SK-N-SH (cell line): Measurements from ENCODE around the gene SAP30. TPM values are rescaled to one million over a fixed set of nuclear protein-coding genes. Genes with fewer than 3 reads are reported as not detected.

ENCODE experiments used
- CTCF ChIA-PET: fragments of 300-600, 350-600 bp; formaldehyde crosslinking; extraction: SDS; loops from one replicate; lab custom pipeline; 2021; lab: Yijun Ruan, JAX
- POLR2A ChIA-PET: fragments of 350-600 bp; sonication (Branson Sonifier 250); formaldehyde crosslinking; extraction: SDS; loops from one replicate; lab custom pipeline; 2020; ENCODE audit warnings: antibody characterized with exemption, inconsistent platforms; lab: Yijun Ruan, JAX
- DNase-seq: peaks from one replicate; pipeline ENCODE4 v3.0.0; 2012
- H2AFZ ChIP-seq: fragments of 200-600 bp; sonication (generic); 2 replicates; pipeline ENCODE4 v1.8.1; 2016; ENCODE audit warnings: antibody characterized with exemption, mild to moderate bottlenecking, low read depth
- H3F3A ChIP-seq: fragments of 200-600 bp; sonication (generic); replicated peaks from 2 replicates; pipeline ENCODE3; 2016; ENCODE audit warnings: antibody characterized with exemption, mild to moderate bottlenecking; ENCODE audit not compliant: insufficient read depth
- H3K27ac ChIP-seq, 2 experiments: fragments of 200-500 bp in 1 of 2; fragments of 200-600 bp in 1 of 2; sonication (Bioruptor generic) in 1 of 2; sonication (generic), shearing (Covaris generic) in 1 of 2; 2 replicates each; pipeline versions ENCODE4 v1.5.1 to v1.6.1; 2014 to 2016; ENCODE audit warnings: low read depth in 2 of 2, inconsistent platforms in 1 of 2, low read length in 1 of 2, mild to moderate bottlenecking in 1 of 2, mixed read lengths in 1 of 2
- H3K27me3 ChIP-seq: fragments of 200-600 bp; sonication (generic), shearing (Covaris generic); 2 replicates; pipeline ENCODE4 v1.6.1; 2016; ENCODE audit warnings: mixed run types; ENCODE audit not compliant: insufficient read depth
- H3K36me3 ChIP-seq, 2 experiments: fragments of 200-500 bp in 1 of 2; fragments of 200-600 bp in 1 of 2; sonication (Bioruptor generic) in 1 of 2; sonication (generic) in 1 of 2; replicated peaks in 1 of 2; 2 replicates each; pipeline versions ENCODE3 to v1.5.1; 2014 to 2016; ENCODE audit warnings: low read length in 1 of 2, mild to moderate bottlenecking in 1 of 2; ENCODE audit not compliant: insufficient read depth in 2 of 2, control insufficient read depth in 1 of 2
- H3K4me1 ChIP-seq, 2 experiments: fragments of 200-500 bp in 1 of 2; fragments of 200-600 bp in 1 of 2; sonication (Bioruptor generic) in 1 of 2; sonication (generic), shearing (Covaris generic) in 1 of 2; 2 replicates each; pipeline versions ENCODE4 v1.5.1 to v1.6.1; 2014 to 2016; ENCODE audit warnings: low read depth in 1 of 2, low read length in 1 of 2, mixed run types in 1 of 2; ENCODE audit not compliant: insufficient read depth in 2 of 2, control insufficient read depth in 1 of 2
- H3K4me2 ChIP-seq: fragments of 200-600 bp; sonication (generic), shearing (Covaris generic); 2 replicates; pipeline ENCODE4 v1.6.1; 2017; ENCODE audit warnings: mixed run types
- H3K4me3 ChIP-seq, 2 experiments: fragments of 200-500 bp in 1 of 2; fragments of 200-600 bp in 1 of 2; sonication (Bioruptor generic) in 1 of 2; sonication (generic), shearing (Covaris generic) in 1 of 2; 2 replicates each; pipeline versions ENCODE4 v1.5.1 to v1.8.1; 2014 to 2016; ENCODE audit warnings: low read depth in 2 of 2, inconsistent platforms in 1 of 2, low read length in 1 of 2, mild to moderate bottlenecking in 1 of 2, mixed read lengths in 1 of 2, moderate library complexity in 1 of 2
- H3K79me2 ChIP-seq: fragments of 200-600 bp; sonication (generic); 2 replicates; pipeline ENCODE4 v1.8.1; 2017; ENCODE audit warnings: mild to moderate bottlenecking; ENCODE audit not compliant: insufficient read depth
- H3K9ac ChIP-seq: fragments of 200-600 bp; sonication (generic); 2 replicates; pipeline ENCODE4 v1.6.1; 2017; ENCODE audit warnings: mixed run types
- H3K9me2 ChIP-seq: fragments of 200-600 bp; sonication (generic); 2 replicates; pipeline ENCODE4 v1.6.1; 2017; ENCODE audit warnings: mixed run types
- H3K9me3 ChIP-seq: fragments of 200-600 bp; sonication (generic); 2 replicates; pipeline ENCODE4 v1.6.1; 2017; ENCODE audit warnings: mixed run types, mild to moderate bottlenecking, moderate library complexity
- H4K20me1 ChIP-seq: fragments of 200-600 bp; sonication (generic); 2 replicates; pipeline ENCODE4 v1.6.1; 2017; ENCODE audit warnings: mild to moderate bottlenecking, mixed run types; ENCODE audit not compliant: insufficient read depth
- CHD2 ChIP-seq: fragments of 150-350 bp; IDR thresholded peaks from 2 replicates; pipeline ENCODE4 v1.6.1; 2018; ENCODE audit warnings: low read length; ENCODE audit not compliant: partially characterized antibody
- ELF1 ChIP-seq: IDR thresholded peaks from 2 replicates; pipeline ENCODE4 v1.4.0; 2012
- EP300 ChIP-seq, 2 experiments: IDR thresholded peaks; 2 replicates each; pipeline versions ENCODE4 v1.4.0 to v1.6.1; 2012; ENCODE audit warnings: borderline replicate concordance in 1 of 2, low read depth in 1 of 2, low read length in 1 of 2
- EZH2phosphoT487 ChIP-seq: fragments of 200-600 bp; sonication (generic); IDR thresholded peaks from 2 replicates; pipeline ENCODE4 v1.6.1; 2017; ENCODE audit warnings: low read depth, mixed run types, mild to moderate bottlenecking, antibody characterized with exemption, moderate library complexity, borderline replicate concordance
- FOXJ3 ChIP-seq: sonication (generic); formaldehyde crosslinking; IDR thresholded peaks from 2 replicates; pipeline ENCODE4 v1.5.1; 2020; ENCODE audit warnings: mild to moderate bottlenecking, missing genetic modification reagents
- FOXM1 ChIP-seq: IDR thresholded peaks from 2 replicates; pipeline ENCODE4 v1.4.0; 2012; ENCODE audit warnings: low read depth, mild to moderate bottlenecking
- MEF2A ChIP-seq: IDR thresholded peaks from 2 replicates; pipeline ENCODE4 v1.4.0; 2012; ENCODE audit warnings: low read depth, borderline replicate concordance
- MXI1 ChIP-seq: IDR thresholded peaks from 2 replicates; pipeline ENCODE4 v1.6.1; 2012; ENCODE audit warnings: mild to moderate bottlenecking, low read depth, low read length, improper control_type of control experiment
- NFIC ChIP-seq: IDR thresholded peaks from 2 replicates; pipeline ENCODE4 v1.4.0; 2012; ENCODE audit warnings: borderline replicate concordance
- POLR2AphosphoS5 ChIP-seq: IDR thresholded peaks from 2 replicates; pipeline ENCODE4 v1.6.1; 2012; ENCODE audit warnings: low read depth, low read length
- RCOR1 ChIP-seq: fragments of 150-350 bp; IDR thresholded peaks from 2 replicates; pipeline ENCODE4 v1.6.1; 2017; ENCODE audit warnings: antibody characterized with exemption, low read length
- RFX5 ChIP-seq: IDR thresholded peaks from 2 replicates; pipeline ENCODE4 v1.6.1; 2012; ENCODE audit warnings: mild to moderate bottlenecking, improper control_type of control experiment, low read length
- RXRA ChIP-seq: IDR thresholded peaks from 2 replicates; pipeline ENCODE4 v1.4.0; 2012; ENCODE audit warnings: low read depth, mild to moderate bottlenecking, borderline replicate concordance
- SIN3A ChIP-seq: IDR thresholded peaks from 2 replicates; pipeline ENCODE4 v1.6.1; 2012; ENCODE audit warnings: low read depth, mild to moderate bottlenecking, low read length, moderate library complexity, borderline replicate concordance
- TAF1 ChIP-seq: IDR thresholded peaks from 2 replicates; pipeline ENCODE4 v1.6.1; 2012; ENCODE audit warnings: low read depth, mild to moderate bottlenecking, low read length, moderate library complexity, borderline replicate concordance
- TEAD4 ChIP-seq: IDR thresholded peaks from 2 replicates; pipeline ENCODE4 v1.4.0; 2012; ENCODE audit warnings: mild to moderate bottlenecking, borderline replicate concordance; ENCODE audit not compliant: insufficient read depth
- USF1 ChIP-seq: IDR thresholded peaks from 2 replicates; pipeline ENCODE4 v1.4.0; 2012; ENCODE audit warnings: low read depth, borderline replicate concordance
- USF2 ChIP-seq: fragments of 150-350 bp; IDR thresholded peaks from 2 replicates; pipeline ENCODE4 v1.6.1; 2017; ENCODE audit warnings: antibody characterized with exemption, low read length, low read depth, borderline replicate concordance
- YY1 ChIP-seq: IDR thresholded peaks from 2 replicates; pipeline ENCODE4 v1.4.0; 2012; ENCODE audit warnings: low read depth, mild to moderate bottlenecking
- ZBTB33 ChIP-seq: IDR thresholded peaks from 2 replicates; pipeline ENCODE4 v1.4.0; 2012; ENCODE audit warnings: low read depth, borderline replicate concordance
- WGBS: methylation state at CpG from one replicate; pipeline ENCODE4 v1.1.6; 2017; ENCODE audit warnings: low lambda C conversion rate; 5-methylcytosine and 5-hydroxymethylcytosine counted together
- polyA plus RNA-seq, 3 experiments: library from polyadenylated mRNA; depleted of rRNA; stranded (reverse); fragments of >200 nt; gene quantifications; 2 replicates each; pipeline ENCODE4 v1.2.3, GENCODE V29; 2012
- TF ChIP-seq, protein P1 (sequence below): IDR thresholded peaks from 2 replicates; pipeline ENCODE4 v1.4.0; 2012; ENCODE audit warnings: low read depth

Gene SAP30
- polyA plus RNA-seq, 1 of the 3 experiments (the other 2 are of a cell fraction) = 19.0 TPM

GRCh38 chr4:173334085-173334890 is 36.5 kb upstream of the SAP30 start, which contains the start of gene HMGB2 (continued):
- TF ChIP-seq ELF1 (no peak), USF1 (peak; percentile 67; the same call in 1 of the 2 replicates), MEF2A (no peak), FOXJ3 (CRISPR knock-in tag) (peak; percentile 38; the same call in 1 of the 2 replicates), NFIC (no peak), RCOR1 (peak; percentile 52), FOXM1 (peak; percentile 99), USF2 (no peak), POLR2AphosphoS5 (peak; percentile 99), MXI1 (peak; percentile 34), EP300 (IDR thresholded peaks at IDR 0.05; ENCODE audit: borderline replicate concordance in 1 of 2, low read depth in 1 of 2, low read length in 1 of 2) (no peak; a peak in 1 of 4 replicates), TAF1 (peak; percentile 97)
- TF ChIP-seq, protein P1, sequence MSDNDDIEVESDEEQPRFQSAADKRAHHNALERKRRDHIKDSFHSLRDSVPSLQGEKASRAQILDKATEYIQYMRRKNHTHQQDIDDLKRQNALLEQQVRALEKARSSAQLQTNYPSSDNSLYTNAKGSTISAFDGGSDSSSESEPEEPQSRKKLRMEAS = peak; percentile 36; the same call in 1 of the 2 replicates

GRCh38 chr4:173334891-173335752 is 35.6 kb upstream of the SAP30 start:
- ChIA-PET POLR2A (interaction anchor here (1.0 to 5.7 kb wide), 13 partner anchors 10 to 801 kb away, joined by 3 to 69 read pairs (median 5); partner anchors contain the start of gene SAP30), CTCF (interaction anchor here (0.6 to 1.6 kb wide), 7 partner anchors 11 to 321 kb away, joined by 3 to 6 read pairs (median 3); no protein-coding TSS in a partner anchor)
- peaks cover 22 to 27% of the 10 kb centered on the region in 2 experiments for H3K36me3 ChIP-seq
- H2AFZ ChIP-seq = peak overlapping the region; percentile 95
- H3K4me1 ChIP-seq = peaks cover 19% of the 10 kb centered on the region in 2 experiments
- TF ChIP-seq EZH2phosphoT487 = no peak
- TF ChIP-seq ZBTB33 = no peak
- peak; percentile 73; the same call in 1 of the 2 replicates for TF ChIP-seq SIN3A
- TF ChIP-seq CHD2 = peak; percentile 35
- TF ChIP-seq RXRA = peak; percentile 36; the same call in 1 of the 2 replicates
- TF ChIP-seq TAF1 = peak; percentile 71; the same call in 1 of the 2 replicates
- no peak for TF ChIP-seq YY1
- TF ChIP-seq USF1 = peak; percentile 6; the same call in 1 of the 2 replicates
- no peak for TF ChIP-seq RFX5
- peak; percentile 64 for TF ChIP-seq POLR2AphosphoS5
- peak; percentile 75 for TF ChIP-seq MXI1
- TF ChIP-seq TEAD4 = peak; percentile 70; the same call in 1 of the 2 replicates
- TF ChIP-seq RCOR1 = no peak
- no peaks in the 10 kb centered on the region for H3K9me3 ChIP-seq
- peaks cover 25% of the 10 kb centered on the region for H4K20me1 ChIP-seq
- peak overlapping the region; percentile 99 for H3K9ac ChIP-seq
- 1% methylated on average over 40 of the region's 52 CpGs for WGBS
- peak overlapping the region; percentile 91 for H3K4me2 ChIP-seq
- DNase-seq = peak; percentile 92
- peaks cover 51% of the 10 kb centered on the region for H3K79me2 ChIP-seq
- H3K9me2 ChIP-seq = no peaks in the 10 kb centered on the region
- peak overlapping the region; percentile 85 to 96 for H3K27ac ChIP-seq
- H3K27me3 ChIP-seq = no peaks in the 10 kb centered on the region
- peaks cover 28% of the 10 kb centered on the region for H3F3A ChIP-seq
- H3K4me3 ChIP-seq = peak overlapping the region; percentile 96 to 99
